ENCODE measurements around the gene PDCD1. TPM values are rescaled to one million over a fixed set of nuclear protein-coding genes. Genes with fewer than 3 reads are reported as not detected.

The PDCD1 gene
- total and polyA plus RNA-seq, 2 of the 13 experiments (the other 11 are each of a cell fraction or from before 2014, with no cell fraction given) = 0.04 TPM; not detected in 1

GRCh38 chr2:241844066-241844728 is 14.5 kb downstream of the PDCD1 start (continued):
- TF ChIP-seq ISX (CRISPR knock-in tag; conservative IDR thresholded peaks at IDR 0.05) (no peak), KDM2A (CRISPR knock-in tag; IDR thresholded peaks at IDR 0.05; ENCODE audit: borderline replicate concordance, low read depth) (peak; percentile 31; the same call in 1 of the 2 replicates), TFDP1 (CRISPR knock-in tag; IDR thresholded peaks at IDR 0.05; ENCODE audit: borderline replicate concordance) (0 out of 2 replicates have a peak, but pooled peaks have one; percentile 21), HIC2 (CRISPR knock-in tag; IDR thresholded peaks at IDR 0.05; ENCODE audit: low read depth) (no peak), ZNF850 (CRISPR knock-in tag; conservative IDR thresholded peaks at IDR 0.05) (no peak), ZNF367 (CRISPR knock-in tag; IDR thresholded peaks at IDR 0.05; ENCODE audit: borderline replicate concordance) (no peak), ZNF124 (CRISPR knock-in tag; IDR thresholded peaks at IDR 0.05) (no peak), FOSL2 (CRISPR knock-in tag; IDR thresholded peaks at IDR 0.05) (0 out of 2 replicates have a peak, but pooled peaks have one; percentile 6), ZFAT (CRISPR knock-in tag; conservative IDR thresholded peaks at IDR 0.05) (no peak), ZNF704 (CRISPR knock-in tag; IDR thresholded peaks at IDR 0.05; ENCODE audit: borderline replicate concordance) (no peak)
